ENCODE measurements around the gene DNAJB8. TPM values are rescaled to one million over a fixed set of nuclear protein-coding genes. Genes with fewer than 3 reads are reported as not detected.

Gene DNAJB8
- total RNA-seq, 4 donors from 2014 or later, result not detected

DNA sequence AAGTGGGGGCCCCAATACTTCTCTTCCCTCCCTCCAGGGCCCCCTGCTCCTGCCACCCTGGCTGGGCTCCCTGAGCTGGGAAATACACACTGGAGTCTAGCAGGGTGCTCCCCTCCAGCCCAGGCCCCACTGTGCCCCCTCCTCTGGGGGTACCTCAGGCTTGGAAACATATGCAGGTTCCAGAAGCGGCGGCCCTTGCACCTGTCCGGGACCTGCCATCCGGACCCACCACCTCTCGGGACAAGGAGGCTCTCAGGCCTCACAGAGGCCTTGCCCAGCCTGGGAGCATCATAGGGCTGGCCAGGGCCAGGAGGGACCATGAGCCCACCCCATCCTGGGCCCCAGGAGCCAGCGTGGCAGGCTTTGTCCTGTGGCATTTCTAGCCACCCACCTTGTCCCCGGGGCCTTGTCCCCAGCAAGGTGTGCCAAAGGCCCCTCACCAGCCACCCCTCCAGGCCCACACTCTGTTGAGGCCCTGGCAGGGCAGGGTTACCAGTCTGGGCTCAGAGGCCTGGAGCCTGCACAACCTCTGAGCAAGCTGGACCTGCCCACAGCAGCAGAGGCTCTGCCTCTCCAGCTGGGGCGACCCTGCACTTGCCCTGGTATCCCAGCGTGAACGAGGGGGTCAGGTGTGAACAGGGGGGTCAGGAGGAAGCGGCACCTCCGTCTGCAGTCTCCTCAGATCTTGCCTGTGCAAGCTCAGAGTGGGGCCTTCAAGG lies 45.8 kb downstream of the DNAJB8 start:
- TF ChIP-seq CTCF (IDR thresholded peaks at IDR 0.05; ENCODE audit: low read depth), result no peak

- TF ChIP-seq CTCF (IDR thresholded peaks at IDR 0.05; ENCODE audit: low read depth), result no peak
Observed at GRCh38 chr3:128420289-128420688, 46.4 kb downstream of the DNAJB8 start.

GRCh38 chr3:128419311-128419710 lies 47.4 kb downstream of the DNAJB8 start:
- TF ChIP-seq CTCF (IDR thresholded peaks at IDR 0.05; ENCODE audit: low read depth), result no peak

GRCh38 chr3:128418900-128419299 lies 47.8 kb downstream of the DNAJB8 start:
- no peak for TF ChIP-seq CTCF (IDR thresholded peaks at IDR 0.05; ENCODE audit: low read depth)

- no peak for TF ChIP-seq CTCF (IDR thresholded peaks at IDR 0.05; ENCODE audit: low read depth)
Observed at GRCh38 chr3:128416578-128417211, 50.0 kb downstream of the DNAJB8 start.

GRCh38 chr3:128415773-128416577 lies 50.7 kb downstream of the DNAJB8 start:
- TF ChIP-seq CTCF (IDR thresholded peaks at IDR 0.05; ENCODE audit: low read depth), result no peak

GRCh38 chr3:128415200-128415772 lies 51.4 kb downstream of the DNAJB8 start:
- no peak for TF ChIP-seq CTCF (IDR thresholded peaks at IDR 0.05; ENCODE audit: low read depth)

Measured in subcutaneous adipose tissue (tissue), 4 donors.